IMR-90 (cell line): ENCODE results near the gene FOSB. TPM values are rescaled to one million over a fixed set of nuclear protein-coding genes. Genes with fewer than 3 reads are reported as not detected.

Source experiments
- ATAC-seq: fragments of 200-7000 bp; cut with Tn5 transposase; 2 replicates; pipeline ENCODE4 v1.9.1; 2020; ENCODE audit warnings: low read depth, mild to moderate bottlenecking, moderate library complexity
- BruUV-seq: library from RNA; stranded (reverse); fragments of 400-500 nt; replicated peaks from 2 replicates; lab custom pipeline; 2021; lab: Mats Ljungman, UMichigan
- CTCF ChIA-PET: fragments of 300-600 bp; formaldehyde crosslinking; extraction: SDS; loops from one replicate; lab custom pipeline; 2021; ENCODE audit warnings: antibody characterized with exemption; lab: Yijun Ruan, JAX
- POLR2A ChIA-PET: fragments of 300-600 bp; sonication (Branson Sonifier 250); formaldehyde crosslinking; loops from one replicate; lab custom pipeline; 2022; ENCODE audit warnings: antibody characterized with exemption; ENCODE audit not compliant: unreplicated experiment; lab: Charles Lee
- DNase-seq: peaks from one replicate; pipeline ENCODE4 v3.0.0; 2013
- H2AFZ ChIP-seq: replicated peaks from 2 replicates; pipeline ENCODE3; 2013; ENCODE audit warnings: low read length, mild to moderate bottlenecking; ENCODE audit not compliant: poor library complexity
- H2AK5ac ChIP-seq: 2 replicates; pipeline ENCODE4 v1.6.1; 2013; ENCODE audit warnings: low read depth, low read length, inconsistent platforms
- H2AK9ac ChIP-seq: replicated peaks from 2 replicates; pipeline ENCODE3; 2013; ENCODE audit warnings: mild to moderate bottlenecking, low read depth, low read length, moderate library complexity; ENCODE audit not compliant: poor library complexity
- H2BK120ac ChIP-seq: 2 replicates; pipeline ENCODE4 v1.6.1; 2013; ENCODE audit warnings: low read depth, low read length, inconsistent platforms
- H2BK15ac ChIP-seq: 3 replicates; pipeline ENCODE4 v1.6.1; 2013; ENCODE audit warnings: low read depth, low read length, inconsistent platforms
- H2BK20ac ChIP-seq: 2 replicates; pipeline ENCODE4 v1.6.1; 2013; ENCODE audit warnings: low read depth, mild to moderate bottlenecking, inconsistent platforms, low read length, moderate library complexity
- H2BK5ac ChIP-seq: 2 replicates; pipeline ENCODE4 v1.6.1; 2013; ENCODE audit warnings: mild to moderate bottlenecking, low read depth, low read length, inconsistent platforms; ENCODE audit not compliant: poor library complexity, severe bottlenecking
- H3K14ac ChIP-seq: replicated peaks from 2 replicates; pipeline ENCODE4 v1.6.1; 2013; ENCODE audit warnings: low read depth, low read length, inconsistent platforms
- H3K18ac ChIP-seq: 2 replicates; pipeline ENCODE4 v1.6.1; 2013; ENCODE audit warnings: low read depth, low read length, control low read depth
- H3K23ac ChIP-seq: 2 replicates; pipeline ENCODE4 v1.6.1; 2013; ENCODE audit warnings: low read depth, low read length, inconsistent platforms
- H3K27ac ChIP-seq: 2 replicates; pipeline ENCODE4 v1.5.1; 2013; ENCODE audit warnings: mild to moderate bottlenecking, control low read depth, low read length; ENCODE audit not compliant: insufficient read depth
- H3K27me3 ChIP-seq: 2 replicates; pipeline ENCODE4 v1.6.1; 2013; ENCODE audit warnings: low read length; ENCODE audit not compliant: control insufficient read depth, insufficient read depth
- H3K36me3 ChIP-seq: 2 replicates; pipeline ENCODE4 v1.6.1; 2013; ENCODE audit warnings: low read length, mixed read lengths; ENCODE audit not compliant: control insufficient read depth, insufficient read depth
- H3K4ac ChIP-seq: 2 replicates; pipeline ENCODE4 v1.6.1; 2013; ENCODE audit warnings: low read depth, low read length, inconsistent platforms
- H3K4me1 ChIP-seq: 2 replicates; pipeline ENCODE4 v1.6.1; 2013; ENCODE audit warnings: low read length, mixed read lengths; ENCODE audit not compliant: control insufficient read depth, insufficient read depth
- H3K4me2 ChIP-seq: 2 replicates; pipeline ENCODE4 v1.6.1; 2013; ENCODE audit warnings: low read depth, mild to moderate bottlenecking, control low read depth, low read length, moderate library complexity
- H3K4me3 ChIP-seq: 2 replicates; pipeline ENCODE4 v1.5.1; 2013; ENCODE audit warnings: low read depth, mild to moderate bottlenecking, control low read depth, low read length, moderate library complexity; ENCODE audit not compliant: insufficient read depth
- H3K56ac ChIP-seq: 2 replicates; pipeline ENCODE4 v1.6.1; 2013; ENCODE audit warnings: low read length, inconsistent platforms; ENCODE audit not compliant: insufficient read depth; ENCODE audit errors: extremely low read depth
- H3K79me1 ChIP-seq, 2 experiments: 2 replicates each; pipeline ENCODE4 v1.6.1; 2013; ENCODE audit warnings: low read length in 2 of 2, inconsistent platforms in 1 of 2, low read depth in 1 of 2
- H3K9ac ChIP-seq: 2 replicates; pipeline ENCODE4 v1.6.1; 2013; ENCODE audit warnings: low read depth, low read length, control low read depth
- H3K9me1 ChIP-seq: 2 replicates; pipeline ENCODE4 v1.6.1; 2013; ENCODE audit warnings: low read length, inconsistent platforms; ENCODE audit not compliant: insufficient read depth
- H3K9me3 ChIP-seq: 2 replicates; pipeline ENCODE4 v1.6.1; 2013; ENCODE audit warnings: low read length; ENCODE audit not compliant: control insufficient read depth, insufficient read depth
- H4K20me1 ChIP-seq: 2 replicates; pipeline ENCODE4 v1.6.1; 2013; ENCODE audit warnings: low read length, inconsistent platforms; ENCODE audit not compliant: insufficient read depth
- H4K5ac ChIP-seq: 2 replicates; pipeline ENCODE4 v1.6.1; 2013; ENCODE audit warnings: mild to moderate bottlenecking, low read depth, low read length, control low read depth
- H4K8ac ChIP-seq, 2 experiments: 2 replicates each; pipeline ENCODE4 v1.6.1; 2013; ENCODE audit warnings: low read depth in 2 of 2, low read length in 2 of 2, control low read depth in 1 of 2, inconsistent platforms in 1 of 2
- H4K91ac ChIP-seq: 2 replicates; pipeline ENCODE4 v1.6.1; 2013; ENCODE audit warnings: low read depth, low read length, inconsistent platforms; ENCODE audit not compliant: insufficient read depth
- CEBPB ChIP-seq: IDR thresholded peaks from 2 replicates; pipeline ENCODE4 v1.6.1; 2012; ENCODE audit warnings: low read depth, low read length, improper control_type of control experiment
- CHD1 ChIP-seq: IDR thresholded peaks from 2 replicates; pipeline ENCODE4 v1.6.1; 2012; ENCODE audit warnings: low read depth, low read length, improper control_type of control experiment
- FOS ChIP-seq: fragments of 150-350 bp; IDR thresholded peaks from 2 replicates; pipeline ENCODE4 v1.6.1; 2016; ENCODE audit warnings: low read depth, low read length
- MAFK ChIP-seq: IDR thresholded peaks from 2 replicates; pipeline ENCODE4 v1.6.1; 2012; ENCODE audit warnings: low read depth, low read length, improper control_type of control experiment
- MAZ ChIP-seq: IDR thresholded peaks from 2 replicates; pipeline ENCODE4 v1.6.1; 2012; ENCODE audit warnings: low read depth, mild to moderate bottlenecking, low read length, improper control_type of control experiment, moderate library complexity, borderline replicate concordance
- MXI1 ChIP-seq: IDR thresholded peaks from 2 replicates; pipeline ENCODE4 v1.6.1; 2012; ENCODE audit warnings: low read depth, mild to moderate bottlenecking, low read length, moderate library complexity, borderline replicate concordance
- POLR2A ChIP-seq: IDR thresholded peaks from 2 replicates; pipeline ENCODE4 v1.6.1; 2012; ENCODE audit warnings: mild to moderate bottlenecking, low read depth, low read length
- RAD21 ChIP-seq: IDR thresholded peaks from 2 replicates; pipeline ENCODE4 v1.6.1; 2012; ENCODE audit warnings: low read length, improper control_type of control experiment
- RFX5 ChIP-seq: IDR thresholded peaks from 2 replicates; pipeline ENCODE4 v1.8.0; 2012; ENCODE audit warnings: low read depth, mild to moderate bottlenecking, low read length, moderate library complexity
- SMC3 ChIP-seq: fragments of 150-350 bp; IDR thresholded peaks from 2 replicates; pipeline ENCODE4 v1.6.1; 2016; ENCODE audit warnings: low read depth, mild to moderate bottlenecking, antibody characterized with exemption, low read length, moderate library complexity
- WGBS, 2 experiments: methylation state at CpG; one replicate each; pipeline versions ENCODE4 v1.1.5 to v1.1.7; 2013; ENCODE audit warnings: missing lambda C conversion rate in 2 of 2; ENCODE audit not compliant: insufficient read length in 1 of 2; ENCODE audit errors: extremely low coverage in 2 of 2; 5-methylcytosine and 5-hydroxymethylcytosine counted together
- dilution Hi-C: fragments of 300-500 bp; cut with HindIII; formaldehyde crosslinking; loops from one replicate; pipeline ENCODE4 v1.14.3; 2018; ENCODE audit warnings: low sequenced_read_pairs; ENCODE audit not compliant: unreplicated experiment
- in situ Hi-C: fragments of 300-500 bp; cut with MboI; formaldehyde crosslinking; loops from 3 replicates; pipeline ENCODE4 v1.14.3; 2019; ENCODE audit warnings: low sequenced_read_pairs, inconsistent platforms, mixed read lengths
- intact Hi-C: fragments of 100-400 bp; cut with micrococcal nuclease; formaldehyde crosslinking; loops from 2 replicates; pipeline ENCODE4 v1.10.0; 2022
- polyA plus RNA-seq, 3 experiments: library from polyadenylated mRNA; depleted of rRNA; stranded (reverse); fragments of >200 nt; gene quantifications; 2 replicates each; pipeline ENCODE4 v1.2.3, GENCODE V29; 2012; ENCODE audit warnings: low replicate concordance in 1 of 3
- total RNA-seq: library from RNA; depleted of rRNA; stranded (reverse); fragments of >200 nt; gene quantifications from 2 replicates; pipeline ENCODE4 v1.2.3, GENCODE V29; 2012
- TF ChIP-seq, protein P1 (sequence below): conservative IDR thresholded peaks from 2 replicates; pipeline ENCODE4 v1.5.1; 2012; ENCODE audit warnings: mild to moderate bottlenecking, low read depth, low read length, improper control_type of control experiment

FOSB gene
- total and polyA plus RNA-seq, 2 of the 4 experiments (the other 2 are of a cell fraction), result 11.1 to 15.6 TPM

DNA sequence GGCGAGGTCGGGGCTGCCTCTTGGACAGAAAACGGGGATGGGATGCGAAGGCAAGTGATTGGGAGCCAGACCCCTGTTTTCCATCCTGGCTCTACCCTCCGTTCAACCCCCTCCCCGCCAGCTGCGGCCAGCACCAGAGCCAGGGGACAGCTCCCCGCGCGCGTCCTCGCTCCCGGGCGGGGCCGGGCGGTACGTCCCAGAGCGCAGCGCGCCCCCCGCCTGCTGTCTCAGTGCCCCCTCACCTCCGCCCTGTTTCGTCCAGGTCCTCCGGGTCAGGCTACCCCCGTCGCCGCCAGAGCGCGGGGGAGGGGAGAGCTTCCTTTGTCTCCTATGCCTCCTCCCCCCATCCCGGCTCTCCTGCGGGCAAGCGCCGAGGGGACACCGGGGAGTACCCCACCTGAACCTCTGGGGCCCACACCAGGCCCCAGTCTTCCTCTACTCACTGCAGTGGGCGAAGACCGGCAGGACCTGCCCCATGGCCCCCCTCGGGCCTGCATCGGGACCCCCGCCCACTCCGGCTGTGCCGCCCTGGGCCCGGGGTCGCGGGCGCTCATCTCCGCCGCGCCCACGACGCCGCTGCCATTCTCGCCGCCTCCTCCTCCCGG, 28.7 kb downstream of the FOSB start:
- no peak overlapping the region for H4K8ac ChIP-seq
- ChIA-PET CTCF (interaction anchor here (2.7 kb wide), 1 partner anchor 11 kb away, joined by 8 read pairs; no protein-coding TSS in a partner anchor), POLR2A (no interaction called here)
- H3K27me3 ChIP-seq, result peaks cover 6% of the 10 kb centered on the region; the same call in 1 of the 2 replicates
- H3K4me2 ChIP-seq, result peak overlapping the region; percentile 88
- H3K79me1 ChIP-seq, result peaks cover 0 to 10% of the 10 kb centered on the region in 2 experiments; a peak in 1 of 4 replicates
- dilution Hi-C loops, result no loop called here
- peak; percentile 83 for TF ChIP-seq MXI1
- TF ChIP-seq MAFK, result no peak
- no peak for TF ChIP-seq RAD21
- TF ChIP-seq RFX5, result no peak
- TF ChIP-seq CEBPB, result no peak
- TF ChIP-seq POLR2A, result no peak
- TF ChIP-seq FOS, result no peak
- no peak for TF ChIP-seq CHD1
- TF ChIP-seq, protein P1, sequence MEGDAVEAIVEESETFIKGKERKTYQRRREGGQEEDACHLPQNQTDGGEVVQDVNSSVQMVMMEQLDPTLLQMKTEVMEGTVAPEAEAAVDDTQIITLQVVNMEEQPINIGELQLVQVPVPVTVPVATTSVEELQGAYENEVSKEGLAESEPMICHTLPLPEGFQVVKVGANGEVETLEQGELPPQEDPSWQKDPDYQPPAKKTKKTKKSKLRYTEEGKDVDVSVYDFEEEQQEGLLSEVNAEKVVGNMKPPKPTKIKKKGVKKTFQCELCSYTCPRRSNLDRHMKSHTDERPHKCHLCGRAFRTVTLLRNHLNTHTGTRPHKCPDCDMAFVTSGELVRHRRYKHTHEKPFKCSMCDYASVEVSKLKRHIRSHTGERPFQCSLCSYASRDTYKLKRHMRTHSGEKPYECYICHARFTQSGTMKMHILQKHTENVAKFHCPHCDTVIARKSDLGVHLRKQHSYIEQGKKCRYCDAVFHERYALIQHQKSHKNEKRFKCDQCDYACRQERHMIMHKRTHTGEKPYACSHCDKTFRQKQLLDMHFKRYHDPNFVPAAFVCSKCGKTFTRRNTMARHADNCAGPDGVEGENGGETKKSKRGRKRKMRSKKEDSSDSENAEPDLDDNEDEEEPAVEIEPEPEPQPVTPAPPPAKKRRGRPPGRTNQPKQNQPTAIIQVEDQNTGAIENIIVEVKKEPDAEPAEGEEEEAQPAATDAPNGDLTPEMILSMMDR, result no peak
- TF ChIP-seq SMC3, result no peak
- TF ChIP-seq MAZ, result peak; percentile 93
- WGBS, 2 experiments, result 4% methylated on average over 9 of the region's 54 CpGs; no CpG with 5 or more reads in 1 of the 2 experiments
- peak overlapping the region; percentile 88 for H2AFZ ChIP-seq
- H3K9me1 ChIP-seq, result peaks cover 9% of the 10 kb centered on the region
- no peaks in the 10 kb centered on the region for H3K4me1 ChIP-seq
- H2AK9ac ChIP-seq, result peak overlapping the region; percentile 73
- peaks cover 3% of the 10 kb centered on the region; the same call in 1 of the 2 replicates for H4K20me1 ChIP-seq
- no peak overlapping the region for H3K56ac ChIP-seq
- H2BK120ac ChIP-seq, result no peak overlapping the region
- no peak overlapping the region for H2BK5ac ChIP-seq
- H4K91ac ChIP-seq, result no peak overlapping the region
- no peak for DNase-seq
- no peak overlapping the region for H3K14ac ChIP-seq
- in situ Hi-C loops, result no loop called here
- H3K9me3 ChIP-seq, result no peaks in the 10 kb centered on the region
- H3K27ac ChIP-seq, result no peak overlapping the region; the same call in 1 of the 2 replicates
- H3K4ac ChIP-seq, result no peak overlapping the region
- H2BK20ac ChIP-seq, result no peak overlapping the region
- no peaks in the 10 kb centered on the region for H3K36me3 ChIP-seq
- H3K18ac ChIP-seq, result no peak overlapping the region
- peak; percentile 30 for ATAC-seq
- intact Hi-C loops, result no loop called here
- H3K9ac ChIP-seq, result peak overlapping the region; percentile 36
- peak overlapping the region; percentile 61 for H3K4me3 ChIP-seq
- no TSS peak for BruUV-seq
- H3K23ac ChIP-seq, result no peak overlapping the region
- H2BK15ac ChIP-seq, result no peak overlapping the region
- no peak overlapping the region for H2AK5ac ChIP-seq
- no peak overlapping the region for H4K5ac ChIP-seq
